NCI-H2171 treated with DMSO at 0.1 percent for 48 hours (cell line): ENCODE results near the gene PHACTR3.

Experiments
- DNase-seq: peaks from one replicate; lab custom pipeline; 2025; lab: John Stamatoyannopoulos, UW

Gene PHACTR3

DNA sequence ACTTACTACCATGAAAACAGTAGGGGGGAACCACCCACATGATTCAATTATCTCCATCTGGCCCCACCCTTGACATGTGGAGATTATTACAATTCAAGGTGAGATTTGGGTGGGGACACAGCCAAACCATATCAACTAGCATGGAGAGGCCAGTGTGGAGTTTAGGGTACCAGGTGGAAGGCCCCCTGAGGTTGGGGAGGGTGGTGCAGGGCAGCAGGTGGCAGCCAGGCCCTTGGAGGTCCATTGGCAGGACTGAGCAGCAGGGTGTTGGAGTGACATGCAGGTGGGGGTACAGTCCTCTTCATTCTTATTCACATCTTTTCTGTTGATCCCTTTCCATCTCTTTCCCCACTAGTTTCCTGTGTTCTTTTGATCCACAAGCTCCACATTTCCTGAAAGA is 42.9 kb downstream of the PHACTR3 start:
- no peak for DNase-seq

GRCh38 chr20:59648466-59649070 is 44.2 kb downstream of the PHACTR3 start:
- DNase-seq = no peak

DNA sequence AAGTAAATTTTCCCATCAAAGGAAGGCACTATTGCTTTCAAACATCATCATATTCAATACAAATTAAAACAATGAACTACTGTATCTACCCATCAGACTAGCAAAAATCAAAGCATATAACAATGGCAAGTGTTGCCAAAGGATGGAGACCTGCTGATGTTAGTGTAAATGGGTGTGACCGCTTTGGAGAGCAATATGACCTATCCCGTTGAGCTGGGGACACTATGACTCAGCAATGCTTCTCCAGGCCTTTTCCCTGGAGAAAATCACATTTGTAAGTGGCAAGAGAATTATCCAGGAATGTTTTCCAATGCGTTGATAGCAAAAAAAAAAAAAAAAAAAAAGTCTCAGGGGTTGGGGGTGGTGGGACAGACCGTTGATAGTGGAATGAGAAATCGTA is 46.1 kb downstream of the PHACTR3 start:
- DNase-seq = peak; percentile 9

GRCh38 chr20:59652381-59652780 is 48.0 kb downstream of the PHACTR3 start:
- DNase-seq = no peak

DNA sequence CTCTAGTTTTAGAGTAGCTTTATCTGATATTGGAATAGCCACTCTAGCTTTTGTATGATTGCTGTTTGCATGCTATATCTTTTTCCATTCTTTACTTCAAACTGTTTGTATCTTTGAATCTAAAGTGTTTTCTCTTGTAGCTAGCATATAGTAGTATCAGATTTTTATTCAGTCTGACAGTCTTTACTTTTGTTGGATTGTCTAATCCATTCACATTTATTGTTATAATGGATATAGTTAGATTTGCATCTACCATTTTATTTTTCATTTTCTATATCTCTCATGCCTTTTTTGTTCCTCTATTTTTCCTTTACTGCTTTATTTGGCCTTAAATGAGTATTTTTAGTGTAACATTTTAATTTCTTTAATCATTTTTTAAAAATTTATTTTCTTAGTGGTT is 52.1 kb downstream of the PHACTR3 start:
- no peak for DNase-seq

DNA sequence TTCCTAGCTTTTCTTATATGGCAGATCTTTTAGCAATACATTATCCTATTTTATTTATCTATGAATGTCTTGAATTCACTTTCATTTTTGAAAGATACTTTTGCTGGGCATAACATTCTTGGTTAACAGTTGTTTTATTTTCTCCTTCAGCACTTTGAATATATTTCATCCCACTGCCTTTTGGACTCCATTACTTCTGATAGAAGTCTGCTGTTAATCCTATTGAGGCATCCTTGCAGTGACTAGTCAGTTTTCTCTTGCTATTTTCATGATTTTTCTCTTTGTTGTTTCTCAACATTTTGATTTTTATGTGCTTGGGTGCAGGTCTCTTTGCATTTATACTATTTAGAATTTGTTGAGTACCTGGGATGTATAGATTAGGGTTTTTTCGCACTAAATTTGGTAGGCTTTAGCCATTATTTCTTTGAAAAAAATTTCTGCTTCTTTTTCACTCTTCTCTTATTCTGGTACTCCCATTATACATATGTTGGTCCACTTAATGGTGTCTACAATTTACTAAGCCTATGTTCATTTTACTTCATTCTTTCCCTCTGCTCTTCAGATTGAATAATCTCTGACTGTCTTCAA is 53.2 kb downstream of the PHACTR3 start:
- no peak for DNase-seq

DNA sequence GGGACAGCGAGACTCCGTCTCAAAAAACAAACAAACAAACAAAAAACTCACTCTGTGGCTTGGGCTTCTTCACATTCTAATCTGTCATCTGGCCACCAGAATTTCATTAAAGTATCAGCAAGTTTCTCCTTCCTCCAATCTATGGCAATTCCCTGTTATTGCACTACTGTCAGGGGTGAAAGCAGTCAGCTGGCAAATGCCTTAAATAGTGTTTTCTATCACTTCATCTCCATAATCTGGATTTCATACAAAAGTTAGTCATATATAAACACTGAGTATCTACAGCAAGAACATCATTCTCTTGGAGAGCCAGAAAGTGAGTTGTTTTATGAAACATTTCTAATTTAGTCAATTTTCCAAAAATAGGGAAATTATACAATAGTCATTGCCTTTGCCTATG is 56.1 kb downstream of the PHACTR3 start:
- no peak for DNase-seq

- DNase-seq = no peak
Observed at GRCh38 chr20:59661153-59661552, 56.8 kb downstream of the PHACTR3 start.

DNA sequence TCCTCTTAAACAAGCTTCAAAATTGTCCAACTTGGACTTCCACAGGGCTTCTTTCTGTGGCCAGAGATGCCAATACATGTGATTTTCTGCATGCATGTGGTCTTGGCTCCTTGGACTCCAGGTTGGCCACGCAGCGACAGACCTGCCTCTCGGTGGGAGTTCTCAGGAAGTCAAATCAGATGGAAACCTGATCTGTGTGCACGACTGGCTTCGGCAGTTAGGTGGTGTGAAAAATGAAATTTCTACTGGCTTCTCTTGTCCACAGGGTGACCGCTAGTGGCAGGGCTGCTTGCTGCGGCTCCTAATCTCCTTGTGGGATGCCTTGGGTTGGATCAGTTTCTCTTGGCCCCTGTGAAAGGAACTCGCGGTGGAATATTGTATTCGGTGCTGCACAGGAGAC is 57.3 kb downstream of the PHACTR3 start:
- no peak for DNase-seq

DNA sequence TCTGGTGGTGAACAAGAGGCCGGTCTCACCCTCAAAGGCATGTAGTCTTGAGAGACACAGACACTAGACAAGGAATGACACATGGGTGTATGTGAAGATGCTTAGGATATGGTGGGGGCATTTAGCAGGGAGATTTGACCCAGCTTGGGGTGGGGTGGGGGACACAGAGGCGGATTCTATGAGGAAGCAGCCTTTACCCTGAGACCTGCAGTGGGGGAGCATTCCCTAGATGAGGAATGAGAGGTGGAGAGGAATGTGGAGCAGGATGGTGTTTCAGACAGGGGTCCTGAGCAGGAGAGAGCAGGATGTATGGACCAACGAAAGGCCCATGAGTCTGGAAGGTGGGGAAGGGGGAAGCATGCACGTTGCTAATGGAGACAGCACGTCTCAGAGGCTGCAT is 57.8 kb downstream of the PHACTR3 start:
- no peak for DNase-seq

DNA sequence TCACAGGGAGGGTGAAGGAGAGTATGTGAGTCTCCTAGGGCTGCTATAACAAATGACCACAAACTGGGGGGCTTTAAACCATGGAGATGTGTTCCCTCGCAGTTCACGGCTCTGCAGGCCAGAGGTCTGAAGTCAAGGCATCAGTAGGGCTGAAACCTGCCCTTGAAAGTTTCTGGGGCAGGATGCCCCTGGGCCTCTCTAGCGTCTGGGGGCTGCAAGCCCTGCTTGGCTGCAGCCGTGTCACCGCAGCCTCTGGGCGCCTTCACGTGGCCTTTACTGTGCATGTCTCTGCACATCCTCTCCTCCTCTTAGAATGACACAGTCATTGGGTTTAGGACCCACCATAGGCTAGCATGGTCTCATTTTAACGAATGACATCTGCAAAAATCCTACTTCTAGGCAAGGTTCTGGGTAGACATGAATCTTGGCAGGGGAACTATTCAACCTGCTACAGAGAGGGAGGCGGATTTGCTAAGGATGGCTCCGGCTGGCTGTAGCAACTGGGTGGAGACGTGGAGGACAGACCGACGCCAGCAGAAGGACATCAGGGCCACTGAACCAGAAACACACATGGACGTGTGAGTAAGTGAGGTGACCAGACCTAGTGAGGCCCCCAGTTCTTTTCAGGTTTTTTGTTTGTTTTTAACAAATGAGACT is 58.6 kb downstream of the PHACTR3 start:
- no peak for DNase-seq

DNA sequence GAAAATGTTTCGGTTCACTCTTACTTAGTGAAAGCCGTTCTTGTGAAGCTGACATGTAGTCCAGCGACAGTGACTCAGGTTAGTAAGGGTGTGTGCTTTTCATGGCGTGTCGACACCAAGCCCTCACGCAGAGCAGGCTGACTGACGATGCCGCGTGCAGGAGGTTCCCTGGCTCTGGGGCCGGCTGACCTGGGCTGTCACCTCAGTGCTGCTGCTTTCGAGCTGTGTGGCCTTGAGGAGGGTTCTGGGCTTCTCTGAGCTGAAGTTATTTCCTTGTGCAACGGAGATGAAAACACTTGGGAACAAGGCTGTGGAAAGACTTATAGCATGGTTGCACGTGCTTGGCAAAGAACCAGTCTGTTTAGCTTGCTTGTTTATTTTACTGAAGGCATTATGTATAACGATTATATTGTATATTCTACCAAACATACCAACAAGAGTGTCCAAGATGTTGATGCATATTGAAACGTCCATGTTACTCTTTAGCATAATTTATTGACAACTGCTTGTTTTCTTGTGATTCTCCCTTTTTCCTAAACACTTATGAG is 59.2 kb downstream of the PHACTR3 start:
- no peak for DNase-seq

DNA sequence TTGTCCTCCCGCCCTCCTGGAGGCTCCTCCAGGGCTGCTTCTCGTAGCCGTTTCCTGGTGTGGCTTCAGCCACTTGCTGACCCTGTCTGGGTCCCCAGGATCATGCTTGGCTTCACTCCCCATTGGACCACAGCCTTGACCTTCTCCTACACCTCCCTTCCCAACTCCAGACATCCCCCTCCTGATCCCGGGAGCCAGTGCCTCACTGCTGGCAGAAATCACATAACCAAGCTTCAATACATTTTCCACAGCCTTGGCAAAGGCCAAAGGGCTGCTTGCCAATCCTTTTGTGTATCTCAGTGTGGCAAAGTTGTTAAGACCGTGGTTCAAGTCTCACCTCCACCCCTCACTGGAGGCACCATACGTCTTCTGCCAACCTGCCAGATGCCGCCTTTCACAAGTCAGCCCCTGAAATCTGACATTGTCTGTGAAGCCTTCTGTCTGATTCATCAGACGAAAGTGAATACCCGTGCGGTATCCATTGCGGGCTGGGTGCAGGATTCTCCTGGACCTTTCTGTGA is 60.1 kb downstream of the PHACTR3 start:
- no peak for DNase-seq

- DNase-seq = no peak
Observed at GRCh38 chr20:59665656-59666555, 61.6 kb downstream of the PHACTR3 start.

- DNase-seq = no peak
Observed at GRCh38 chr20:59666586-59666985, 62.2 kb downstream of the PHACTR3 start.

GRCh38 chr20:59667131-59667530 is 62.8 kb downstream of the PHACTR3 start:
- no peak for DNase-seq

DNA sequence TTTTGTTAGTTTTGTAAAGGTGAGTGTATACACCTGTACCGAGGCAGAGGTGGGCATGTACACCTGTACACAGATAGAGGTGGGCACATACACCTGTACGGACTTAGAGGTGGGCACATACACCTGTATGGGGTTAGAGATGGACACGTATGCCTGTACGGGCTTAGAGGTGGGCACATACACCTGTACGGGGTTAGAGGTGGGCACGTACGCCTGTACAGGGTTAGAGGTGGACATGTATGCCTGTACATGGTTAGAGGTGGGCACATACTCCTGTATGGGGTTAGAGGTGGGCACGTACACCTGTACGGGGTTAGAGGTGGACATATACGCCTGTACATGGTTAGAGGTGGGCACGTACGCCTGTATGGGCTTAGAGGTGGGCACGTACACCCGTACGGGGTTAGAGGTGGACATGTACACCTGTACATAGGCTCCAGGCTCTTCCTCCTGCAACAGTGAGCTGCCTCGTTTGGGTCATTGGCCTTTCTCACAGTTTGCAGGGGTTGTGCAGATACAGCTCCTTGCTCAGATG is 63.7 kb downstream of the PHACTR3 start:
- no peak for DNase-seq

- no peak for DNase-seq
Observed at GRCh38 chr20:59668926-59669850, 64.8 kb downstream of the PHACTR3 start.

GRCh38 chr20:59670786-59671492 is 66.6 kb downstream of the PHACTR3 start:
- DNase-seq = no peak
